Astrocyte of the cerebellum (primary cell): ENCODE results near the gene TMEM181.

ENCODE experiments used
- DNase-seq: peaks from one replicate; pipeline ENCODE4 v3.0.0-alpha.2; 2011; ENCODE audit warnings: low read depth
- H3K4me3 ChIP-seq: 2 replicates; pipeline ENCODE4 v1.5.1; 2011; ENCODE audit warnings: mild to moderate bottlenecking, low read depth, low read length, moderate library complexity
- in situ Hi-C: cut with HindIII; loops from 2 replicates; pipeline ENCODE4 v1.10.0; 2017; ENCODE audit warnings: low sequenced_read_pairs
- TF ChIP-seq, protein P1 (sequence below): IDR thresholded peaks from 2 replicates; pipeline ENCODE4 v1.5.1; 2012; ENCODE audit warnings: low read length, low read depth, moderate library complexity, mild to moderate bottlenecking; ENCODE audit errors: missing control alignments

The TMEM181 gene

GRCh38 chr6:158589366-158589765, 29.5 kb downstream of the TMEM181 start:
- no peak for DNase-seq
- in situ Hi-C loops = no loop called here
- TF ChIP-seq, protein P1, sequence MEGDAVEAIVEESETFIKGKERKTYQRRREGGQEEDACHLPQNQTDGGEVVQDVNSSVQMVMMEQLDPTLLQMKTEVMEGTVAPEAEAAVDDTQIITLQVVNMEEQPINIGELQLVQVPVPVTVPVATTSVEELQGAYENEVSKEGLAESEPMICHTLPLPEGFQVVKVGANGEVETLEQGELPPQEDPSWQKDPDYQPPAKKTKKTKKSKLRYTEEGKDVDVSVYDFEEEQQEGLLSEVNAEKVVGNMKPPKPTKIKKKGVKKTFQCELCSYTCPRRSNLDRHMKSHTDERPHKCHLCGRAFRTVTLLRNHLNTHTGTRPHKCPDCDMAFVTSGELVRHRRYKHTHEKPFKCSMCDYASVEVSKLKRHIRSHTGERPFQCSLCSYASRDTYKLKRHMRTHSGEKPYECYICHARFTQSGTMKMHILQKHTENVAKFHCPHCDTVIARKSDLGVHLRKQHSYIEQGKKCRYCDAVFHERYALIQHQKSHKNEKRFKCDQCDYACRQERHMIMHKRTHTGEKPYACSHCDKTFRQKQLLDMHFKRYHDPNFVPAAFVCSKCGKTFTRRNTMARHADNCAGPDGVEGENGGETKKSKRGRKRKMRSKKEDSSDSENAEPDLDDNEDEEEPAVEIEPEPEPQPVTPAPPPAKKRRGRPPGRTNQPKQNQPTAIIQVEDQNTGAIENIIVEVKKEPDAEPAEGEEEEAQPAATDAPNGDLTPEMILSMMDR = no peak
- H3K4me3 ChIP-seq = no peak overlapping the region

DNA sequence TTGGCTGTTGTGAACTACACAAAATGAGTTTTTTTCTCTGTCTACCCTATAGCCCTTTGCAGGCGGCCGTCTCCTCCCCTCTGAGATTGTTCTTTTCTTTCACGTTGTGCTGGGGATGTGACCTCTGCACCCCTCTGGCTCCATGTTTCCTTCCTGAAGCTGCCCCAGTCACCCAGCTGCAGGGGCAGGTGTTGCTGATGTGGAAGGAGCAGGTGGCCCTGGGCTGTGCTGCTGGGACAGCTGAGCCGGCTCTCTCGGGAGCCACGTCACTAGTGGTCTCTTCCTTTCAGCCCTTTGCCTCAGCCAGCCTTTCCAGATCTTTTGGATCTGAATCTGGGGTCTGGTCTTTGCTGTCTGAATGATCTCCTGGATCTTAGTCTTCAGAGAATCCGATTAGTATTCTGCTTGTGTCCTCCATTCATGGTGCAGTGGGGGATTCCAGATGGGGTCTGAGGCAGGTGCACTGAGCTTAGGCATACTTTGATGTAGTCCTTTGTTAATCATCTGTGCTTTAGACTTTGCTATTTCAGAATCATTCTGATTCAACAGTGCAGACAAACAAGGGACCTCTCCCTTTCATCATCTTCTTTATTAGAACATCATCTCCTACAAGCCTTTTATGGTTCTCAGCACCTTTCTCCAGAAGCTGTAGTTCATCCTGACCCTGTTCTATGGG, 31.4 kb downstream of the TMEM181 start:
- DNase-seq = no peak
- TF ChIP-seq, protein P1 = no peak
- H3K4me3 ChIP-seq = no peak overlapping the region
- in situ Hi-C loops = no loop called here

- no peak overlapping the region for H3K4me3 ChIP-seq
- in situ Hi-C loops = no loop called here
- DNase-seq = no peak
- TF ChIP-seq, protein P1 = no peak
Observed at GRCh38 chr6:158591810-158592209, 31.9 kb downstream of the TMEM181 start.

GRCh38 chr6:158593670-158594069, 33.8 kb downstream of the TMEM181 start:
- TF ChIP-seq, protein P1 = no peak
- H3K4me3 ChIP-seq = no peak overlapping the region
- no peak for DNase-seq
- in situ Hi-C loops = no loop called here

- TF ChIP-seq, protein P1 = no peak
- in situ Hi-C loops = no loop called here
- no peak for DNase-seq
- no peak overlapping the region for H3K4me3 ChIP-seq
Observed at GRCh38 chr6:158595223-158595622, 35.3 kb downstream of the TMEM181 start.

- no peak overlapping the region for H3K4me3 ChIP-seq
- TF ChIP-seq, protein P1 = no peak
- DNase-seq = no peak
- in situ Hi-C loops = no loop called here
Observed at GRCh38 chr6:158596861-158597260, 37.0 kb downstream of the TMEM181 start.
